ENCODE measurements around the gene HILPDA. TPM values are rescaled to one million over a fixed set of nuclear protein-coding genes. Genes with fewer than 3 reads are reported as not detected.

HILPDA gene
- total and polyA plus RNA-seq, 9 of the 15 experiments (the other 6 are each of a cell fraction or from before 2014, with no cell fraction given), result 8.3 to 71.8 (median 23.5) TPM

DNA sequence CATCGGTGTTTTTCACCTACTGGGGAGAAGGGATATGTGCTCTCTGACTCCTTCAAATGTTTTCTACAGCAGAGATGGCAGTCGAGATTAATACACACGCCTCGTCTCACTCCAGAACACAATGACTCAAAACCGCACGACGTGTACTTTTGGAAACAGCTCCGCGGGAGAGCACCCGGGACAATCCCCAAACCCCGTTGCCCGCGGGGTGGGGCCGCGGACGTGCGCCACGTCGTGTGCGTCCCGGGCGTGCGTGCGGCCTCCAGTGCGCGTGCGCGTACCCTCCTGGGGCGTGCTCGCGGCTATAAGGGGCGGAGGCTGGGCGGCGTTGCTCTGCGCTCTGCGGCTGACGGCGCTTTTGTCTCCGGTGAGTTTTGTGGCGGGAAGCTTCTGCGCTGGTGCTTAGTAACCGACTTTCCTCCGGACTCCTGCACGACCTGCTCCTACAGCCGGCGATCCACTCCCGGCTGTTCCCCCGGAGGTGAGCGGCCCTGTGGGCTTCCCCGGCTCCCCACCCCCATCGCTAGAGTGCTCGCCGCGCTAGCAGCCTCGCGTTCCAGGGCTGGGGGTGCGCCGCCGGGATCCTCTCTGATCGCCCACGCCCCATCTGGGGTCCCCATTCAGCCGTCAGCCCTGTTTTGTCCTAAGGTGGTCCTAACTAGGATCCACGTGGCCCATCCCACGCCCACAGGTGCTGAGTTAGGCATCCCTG, at the start of gene HILPDA (continued):
- TF ChIP-seq, protein P1, sequence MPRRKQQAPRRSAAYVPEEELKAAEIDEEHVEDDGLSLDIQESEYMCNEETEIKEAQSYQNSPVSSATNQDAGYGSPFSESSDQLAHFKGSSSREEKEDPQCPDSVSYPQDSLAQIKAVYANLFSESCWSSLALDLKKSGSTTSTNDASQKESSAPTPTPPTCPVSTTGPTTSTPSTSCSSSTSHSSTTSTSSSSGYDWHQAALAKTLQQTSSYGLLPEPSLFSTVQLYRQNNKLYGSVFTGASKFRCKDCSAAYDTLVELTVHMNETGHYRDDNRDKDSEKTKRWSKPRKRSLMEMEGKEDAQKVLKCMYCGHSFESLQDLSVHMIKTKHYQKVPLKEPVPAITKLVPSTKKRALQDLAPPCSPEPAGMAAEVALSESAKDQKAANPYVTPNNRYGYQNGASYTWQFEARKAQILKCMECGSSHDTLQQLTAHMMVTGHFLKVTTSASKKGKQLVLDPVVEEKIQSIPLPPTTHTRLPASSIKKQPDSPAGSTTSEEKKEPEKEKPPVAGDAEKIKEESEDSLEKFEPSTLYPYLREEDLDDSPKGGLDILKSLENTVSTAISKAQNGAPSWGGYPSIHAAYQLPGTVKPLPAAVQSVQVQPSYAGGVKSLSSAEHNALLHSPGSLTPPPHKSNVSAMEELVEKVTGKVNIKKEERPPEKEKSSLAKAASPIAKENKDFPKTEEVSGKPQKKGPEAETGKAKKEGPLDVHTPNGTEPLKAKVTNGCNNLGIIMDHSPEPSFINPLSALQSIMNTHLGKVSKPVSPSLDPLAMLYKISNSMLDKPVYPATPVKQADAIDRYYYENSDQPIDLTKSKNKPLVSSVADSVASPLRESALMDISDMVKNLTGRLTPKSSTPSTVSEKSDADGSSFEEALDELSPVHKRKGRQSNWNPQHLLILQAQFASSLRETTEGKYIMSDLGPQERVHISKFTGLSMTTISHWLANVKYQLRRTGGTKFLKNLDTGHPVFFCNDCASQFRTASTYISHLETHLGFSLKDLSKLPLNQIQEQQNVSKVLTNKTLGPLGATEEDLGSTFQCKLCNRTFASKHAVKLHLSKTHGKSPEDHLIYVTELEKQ (CRISPR knock-in tag; IDR thresholded peaks at IDR 0.05), result no peak
- TF ChIP-seq ZNF408 (CRISPR knock-in tag; IDR thresholded peaks at IDR 0.05; ENCODE audit: low read depth) (no peak), SETDB1 (IDR thresholded peaks at IDR 0.05; ENCODE audit: low read length) (peak; percentile 93), GABPA (tag; conservative IDR thresholded peaks at IDR 0.05; ENCODE audit: low read depth) (no peak), RBFOX2 (IDR thresholded peaks at IDR 0.05; ENCODE audit: low read depth, low read length) (peak; percentile 96), ZNF785 (CRISPR knock-in tag; IDR thresholded peaks at IDR 0.05) (no peak), EZH2 (IDR thresholded peaks at IDR 0.05; ENCODE audit: borderline replicate concordance, low read depth, low read length) (no peak), MCM2 (IDR thresholded peaks at IDR 0.05; ENCODE audit: low read depth) (no peak)
- TF ChIP-seq, protein P2, sequence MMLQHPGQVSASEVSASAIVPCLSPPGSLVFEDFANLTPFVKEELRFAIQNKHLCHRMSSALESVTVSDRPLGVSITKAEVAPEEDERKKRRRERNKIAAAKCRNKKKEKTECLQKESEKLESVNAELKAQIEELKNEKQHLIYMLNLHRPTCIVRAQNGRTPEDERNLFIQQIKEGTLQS (IDR thresholded peaks at IDR 0.05), result peak; percentile 36; the same call in 1 of the 2 replicates
- TF ChIP-seq, protein P2 (CRISPR knock-in tag; conservative IDR thresholded peaks at IDR 0.05), result peak; percentile 73; the same call in 1 of the 2 replicates
- TF ChIP-seq, protein P3, sequence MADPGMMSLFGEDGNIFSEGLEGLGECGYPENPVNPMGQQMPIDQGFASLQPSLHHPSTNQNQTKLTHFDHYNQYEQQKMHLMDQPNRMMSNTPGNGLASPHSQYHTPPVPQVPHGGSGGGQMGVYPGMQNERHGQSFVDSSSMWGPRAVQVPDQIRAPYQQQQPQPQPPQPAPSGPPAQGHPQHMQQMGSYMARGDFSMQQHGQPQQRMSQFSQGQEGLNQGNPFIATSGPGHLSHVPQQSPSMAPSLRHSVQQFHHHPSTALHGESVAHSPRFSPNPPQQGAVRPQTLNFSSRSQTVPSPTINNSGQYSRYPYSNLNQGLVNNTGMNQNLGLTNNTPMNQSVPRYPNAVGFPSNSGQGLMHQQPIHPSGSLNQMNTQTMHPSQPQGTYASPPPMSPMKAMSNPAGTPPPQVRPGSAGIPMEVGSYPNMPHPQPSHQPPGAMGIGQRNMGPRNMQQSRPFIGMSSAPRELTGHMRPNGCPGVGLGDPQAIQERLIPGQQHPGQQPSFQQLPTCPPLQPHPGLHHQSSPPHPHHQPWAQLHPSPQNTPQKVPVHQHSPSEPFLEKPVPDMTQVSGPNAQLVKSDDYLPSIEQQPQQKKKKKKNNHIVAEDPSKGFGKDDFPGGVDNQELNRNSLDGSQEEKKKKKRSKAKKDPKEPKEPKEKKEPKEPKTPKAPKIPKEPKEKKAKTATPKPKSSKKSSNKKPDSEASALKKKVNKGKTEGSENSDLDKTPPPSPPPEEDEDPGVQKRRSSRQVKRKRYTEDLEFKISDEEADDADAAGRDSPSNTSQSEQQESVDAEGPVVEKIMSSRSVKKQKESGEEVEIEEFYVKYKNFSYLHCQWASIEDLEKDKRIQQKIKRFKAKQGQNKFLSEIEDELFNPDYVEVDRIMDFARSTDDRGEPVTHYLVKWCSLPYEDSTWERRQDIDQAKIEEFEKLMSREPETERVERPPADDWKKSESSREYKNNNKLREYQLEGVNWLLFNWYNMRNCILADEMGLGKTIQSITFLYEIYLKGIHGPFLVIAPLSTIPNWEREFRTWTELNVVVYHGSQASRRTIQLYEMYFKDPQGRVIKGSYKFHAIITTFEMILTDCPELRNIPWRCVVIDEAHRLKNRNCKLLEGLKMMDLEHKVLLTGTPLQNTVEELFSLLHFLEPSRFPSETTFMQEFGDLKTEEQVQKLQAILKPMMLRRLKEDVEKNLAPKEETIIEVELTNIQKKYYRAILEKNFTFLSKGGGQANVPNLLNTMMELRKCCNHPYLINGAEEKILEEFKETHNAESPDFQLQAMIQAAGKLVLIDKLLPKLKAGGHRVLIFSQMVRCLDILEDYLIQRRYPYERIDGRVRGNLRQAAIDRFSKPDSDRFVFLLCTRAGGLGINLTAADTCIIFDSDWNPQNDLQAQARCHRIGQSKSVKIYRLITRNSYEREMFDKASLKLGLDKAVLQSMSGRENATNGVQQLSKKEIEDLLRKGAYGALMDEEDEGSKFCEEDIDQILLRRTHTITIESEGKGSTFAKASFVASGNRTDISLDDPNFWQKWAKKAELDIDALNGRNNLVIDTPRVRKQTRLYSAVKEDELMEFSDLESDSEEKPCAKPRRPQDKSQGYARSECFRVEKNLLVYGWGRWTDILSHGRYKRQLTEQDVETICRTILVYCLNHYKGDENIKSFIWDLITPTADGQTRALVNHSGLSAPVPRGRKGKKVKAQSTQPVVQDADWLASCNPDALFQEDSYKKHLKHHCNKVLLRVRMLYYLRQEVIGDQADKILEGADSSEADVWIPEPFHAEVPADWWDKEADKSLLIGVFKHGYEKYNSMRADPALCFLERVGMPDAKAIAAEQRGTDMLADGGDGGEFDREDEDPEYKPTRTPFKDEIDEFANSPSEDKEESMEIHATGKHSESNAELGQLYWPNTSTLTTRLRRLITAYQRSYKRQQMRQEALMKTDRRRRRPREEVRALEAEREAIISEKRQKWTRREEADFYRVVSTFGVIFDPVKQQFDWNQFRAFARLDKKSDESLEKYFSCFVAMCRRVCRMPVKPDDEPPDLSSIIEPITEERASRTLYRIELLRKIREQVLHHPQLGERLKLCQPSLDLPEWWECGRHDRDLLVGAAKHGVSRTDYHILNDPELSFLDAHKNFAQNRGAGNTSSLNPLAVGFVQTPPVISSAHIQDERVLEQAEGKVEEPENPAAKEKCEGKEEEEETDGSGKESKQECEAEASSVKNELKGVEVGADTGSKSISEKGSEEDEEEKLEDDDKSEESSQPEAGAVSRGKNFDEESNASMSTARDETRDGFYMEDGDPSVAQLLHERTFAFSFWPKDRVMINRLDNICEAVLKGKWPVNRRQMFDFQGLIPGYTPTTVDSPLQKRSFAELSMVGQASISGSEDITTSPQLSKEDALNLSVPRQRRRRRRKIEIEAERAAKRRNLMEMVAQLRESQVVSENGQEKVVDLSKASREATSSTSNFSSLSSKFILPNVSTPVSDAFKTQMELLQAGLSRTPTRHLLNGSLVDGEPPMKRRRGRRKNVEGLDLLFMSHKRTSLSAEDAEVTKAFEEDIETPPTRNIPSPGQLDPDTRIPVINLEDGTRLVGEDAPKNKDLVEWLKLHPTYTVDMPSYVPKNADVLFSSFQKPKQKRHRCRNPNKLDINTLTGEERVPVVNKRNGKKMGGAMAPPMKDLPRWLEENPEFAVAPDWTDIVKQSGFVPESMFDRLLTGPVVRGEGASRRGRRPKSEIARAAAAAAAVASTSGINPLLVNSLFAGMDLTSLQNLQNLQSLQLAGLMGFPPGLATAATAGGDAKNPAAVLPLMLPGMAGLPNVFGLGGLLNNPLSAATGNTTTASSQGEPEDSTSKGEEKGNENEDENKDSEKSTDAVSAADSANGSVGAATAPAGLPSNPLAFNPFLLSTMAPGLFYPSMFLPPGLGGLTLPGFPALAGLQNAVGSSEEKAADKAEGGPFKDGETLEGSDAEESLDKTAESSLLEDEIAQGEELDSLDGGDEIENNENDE (IDR thresholded peaks at IDR 0.05; ENCODE audit: low read depth, low read length), result peak; percentile 67

Data from K562 (cell line).